HCT116 (cell line): ENCODE results near the gene LINGO4. TPM values are rescaled to one million over a fixed set of nuclear protein-coding genes. Genes with fewer than 3 reads are reported as not detected.
A peak's percentile ranks its signal among the peaks of the same experiment; 100 is the strongest.

Experiments used
- ATAC-seq: fragments of 200-7000 bp; cut with Tn5 transposase; 2 replicates; pipeline ENCODE4 v1.9.1; 2020; ENCODE audit warnings: mild to moderate bottlenecking, moderate library complexity
- BruUV-seq: library from RNA; stranded (reverse); fragments of 400-500 nt; replicated peaks from 2 replicates; lab custom pipeline; 2021; lab: Mats Ljungman, UMichigan
- CTCF ChIA-PET: fragments of 300-600 bp; sonication (Branson Sonifier 250); formaldehyde crosslinking; loops from one replicate; lab custom pipeline; 2021; ENCODE audit warnings: antibody characterized with exemption; lab: Charles Lee
- POLR2A ChIA-PET: fragments of 300-600, 350-600 bp; sonication (Branson Sonifier 250); formaldehyde crosslinking; loops from one replicate; lab custom pipeline; 2021; ENCODE audit warnings: antibody characterized with exemption; lab: Charles Lee
- RAD21 ChIA-PET, 2 experiments: fragments of 300-600 bp; sonication (Branson Sonifier 250); formaldehyde crosslinking; loops; one replicate each; lab custom pipeline; 2023; ENCODE audit warnings: low total read pairs in 2 of 2; ENCODE audit not compliant: uncharacterized antibody in 2 of 2, unreplicated experiment in 2 of 2, low non-redundant PET in 1 of 2; lab: Charles Lee
- DNase-seq: peaks from one replicate; pipeline ENCODE4 v3.0.0-alpha.2; 2010; ENCODE audit warnings: low read depth, low spot score
- H2AFZ ChIP-seq: fragments of 200-600 bp; shearing (Covaris generic), sonication (generic); 2 replicates; pipeline ENCODE4 v1.6.1; 2017; ENCODE audit warnings: low read depth, mixed run types, mixed read lengths, antibody characterized with exemption, low read length; ENCODE audit not compliant: poor library complexity, severe bottlenecking
- H3K27ac ChIP-seq: 2 replicates; pipeline ENCODE4 v1.5.1; 2012; ENCODE audit warnings: low read depth, low read length
- H3K27me3 ChIP-seq: fragments of 200-600 bp; sonication (generic); 2 replicates; pipeline ENCODE4 v1.6.1; 2016; ENCODE audit warnings: mixed run types, low read length, mixed read lengths; ENCODE audit not compliant: insufficient read depth
- H3K36me3 ChIP-seq, 2 experiments: fragments of 200-500 bp in 1 of 2; fragments of 200-600 bp in 1 of 2; sonication (Bioruptor generic) in 1 of 2; sonication (generic) in 1 of 2; 2 replicates each; pipeline versions ENCODE4 v1.5.1 to v1.6.1; 2014 to 2016; ENCODE audit warnings: low read length in 2 of 2, inconsistent platforms in 1 of 2, mixed read lengths in 1 of 2, mixed run types in 1 of 2; ENCODE audit not compliant: insufficient read depth in 2 of 2, control insufficient read depth in 1 of 2
- H3K4me1 ChIP-seq, 2 experiments: fragments of 200-600 bp in 1 of 2; sonication (generic) in 1 of 2; 2 replicates each; pipeline versions ENCODE4 v1.5.1 to v1.6.1; 2012 to 2017; ENCODE audit warnings: low read length in 2 of 2, inconsistent platforms in 1 of 2, mild to moderate bottlenecking in 1 of 2, mixed read lengths in 1 of 2, mixed run types in 1 of 2, moderate library complexity in 1 of 2; ENCODE audit not compliant: insufficient read depth in 2 of 2, control insufficient read depth in 1 of 2
- H3K4me2 ChIP-seq: fragments of 200-600 bp; sonication (generic); 2 replicates; pipeline ENCODE4 v1.6.1; 2017; ENCODE audit warnings: mixed run types, low read length, mixed read lengths
- H3K4me3 ChIP-seq, 2 experiments: fragments of 200-600 bp in 1 of 2; sonication (generic) in 1 of 2; replicated peaks in 1 of 2; 2 replicates each; pipeline ENCODE4 v1.5.1; 2011 to 2016; ENCODE audit warnings: low read length in 2 of 2, control low read depth in 1 of 2, low read depth in 1 of 2, mild to moderate bottlenecking in 1 of 2, mixed read lengths in 1 of 2, mixed run types in 1 of 2
- H3K79me2 ChIP-seq: fragments of 200-600 bp; sonication (generic); 2 replicates; pipeline ENCODE4 v1.6.1; 2017; ENCODE audit warnings: mild to moderate bottlenecking, mixed run types, low read length, moderate library complexity, mixed read lengths; ENCODE audit not compliant: insufficient read depth
- H3K9ac ChIP-seq: fragments of 200-600 bp; sonication (generic); 2 replicates; pipeline ENCODE4 v1.6.1; 2016; ENCODE audit warnings: low read length, mixed read lengths
- H3K9me2 ChIP-seq: fragments of 200-600 bp; sonication (generic), shearing (Covaris generic); 2 replicates; pipeline ENCODE4 v1.6.1; 2017; ENCODE audit warnings: mixed run types, mild to moderate bottlenecking, moderate library complexity; ENCODE audit not compliant: insufficient read depth
- H3K9me3 ChIP-seq, 2 experiments: fragments of 200-500 bp in 1 of 2; fragments of 200-600 bp in 1 of 2; sonication (Bioruptor generic) in 1 of 2; sonication (generic) in 1 of 2; 2 replicates each; pipeline ENCODE4 v1.6.1; 2014 to 2017; ENCODE audit warnings: low read length in 2 of 2, mixed read lengths in 2 of 2, inconsistent platforms in 1 of 2, low read depth in 1 of 2, mild to moderate bottlenecking in 1 of 2, mixed run types in 1 of 2, moderate library complexity in 1 of 2; ENCODE audit not compliant: control insufficient read depth in 1 of 2, insufficient read depth in 1 of 2
- H4K20me1 ChIP-seq: fragments of 200-600 bp; sonication (generic), shearing (Covaris generic); 2 replicates; pipeline ENCODE4 v1.6.1; 2017; ENCODE audit warnings: mixed run types, mild to moderate bottlenecking, moderate library complexity; ENCODE audit not compliant: insufficient read depth
- CBX3 ChIP-seq: IDR thresholded peaks from 2 replicates; pipeline ENCODE4 v1.6.1; 2012; ENCODE audit warnings: low read depth
- CEBPB ChIP-seq: IDR thresholded peaks from 2 replicates; pipeline ENCODE4 v1.6.1; 2012; ENCODE audit warnings: low read depth
- ELF1 ChIP-seq: IDR thresholded peaks from 2 replicates; pipeline ENCODE4 v1.6.1; 2012; ENCODE audit warnings: low read depth, borderline replicate concordance
- FOSL1 ChIP-seq: IDR thresholded peaks from 2 replicates; pipeline ENCODE4 v1.6.1; 2012; ENCODE audit warnings: low read depth
- SIN3A ChIP-seq: IDR thresholded peaks from 2 replicates; pipeline ENCODE4 v1.6.1; 2012; ENCODE audit warnings: low read depth
- SP1 ChIP-seq: IDR thresholded peaks from 2 replicates; pipeline ENCODE4 v1.6.1; 2012; ENCODE audit warnings: low read depth
- ZFX ChIP-seq: fragments of 450-650 bp; IDR thresholded peaks from 2 replicates; pipeline ENCODE4 v1.6.1; 2017
- ZNF274 ChIP-seq: fragments of 200-500 bp; sonication (Bioruptor generic); IDR thresholded peaks from 2 replicates; pipeline ENCODE4 v1.6.1; 2014; ENCODE audit warnings: mild to moderate bottlenecking, low read depth, low read length, inconsistent platforms
- intact Hi-C: fragments of 100-400 bp; cut with micrococcal nuclease; formaldehyde crosslinking; loops from 2 replicates; pipeline ENCODE4 v1.10.0; 2022
- total RNA-seq: library from RNA; stranded (reverse); gene quantifications from one replicate; pipeline ENCODE4 v1.2.1, GENCODE V29; 2021; ENCODE audit not compliant: unreplicated experiment
- TF ChIP-seq, protein P1 (sequence below), 3 experiments: fragments of 200-600 bp in 1 of 3; sonication (generic) in 1 of 3; IDR thresholded peaks in 2 of 3; conservative IDR thresholded peaks in 1 of 3; 2 replicates each; pipeline ENCODE4 v1.5.1; 2012 to 2017; ENCODE audit warnings: low read depth in 2 of 3, low read length in 2 of 3, antibody characterized with exemption in 1 of 3, borderline replicate concordance in 1 of 3, control low read depth in 1 of 3, mild to moderate bottlenecking in 1 of 3, mixed read lengths in 1 of 3, mixed run types in 1 of 3, moderate library complexity in 1 of 3; ENCODE audit not compliant: insufficient read depth in 1 of 3
- TF ChIP-seq, protein P2 (sequence below): IDR thresholded peaks from 2 replicates; pipeline ENCODE4 v1.6.1; 2012; ENCODE audit warnings: low read depth
- TF ChIP-seq, protein P3 (sequence below): IDR thresholded peaks from 2 replicates; pipeline ENCODE4 v1.6.1; 2012

The LINGO4 gene
- total RNA-seq, 1 experiment from 2014 or later: not detected

DNA sequence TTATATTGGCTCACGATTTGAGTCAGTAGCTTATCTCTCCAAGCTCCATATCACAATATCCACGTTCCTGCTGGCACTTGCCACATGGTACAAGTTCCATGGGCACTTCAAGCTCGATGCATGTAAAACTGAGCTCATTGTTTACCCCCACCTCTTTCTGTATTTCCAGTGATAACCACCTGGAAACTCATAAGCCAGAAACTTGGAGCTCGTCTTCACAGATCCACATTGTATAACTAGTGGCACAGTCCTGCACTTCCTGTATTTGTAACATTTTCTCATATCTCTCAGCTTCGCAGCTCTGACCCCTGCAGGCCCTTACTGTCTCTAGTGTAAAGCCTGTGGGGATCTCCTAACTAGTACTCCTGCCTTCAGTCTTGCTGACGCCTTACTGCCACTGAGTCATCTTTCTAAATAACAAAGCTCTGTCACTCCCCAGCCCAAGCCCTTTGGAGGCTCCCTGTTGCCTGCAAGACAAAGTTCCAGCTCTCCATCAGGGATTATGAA lies 40.9 kb upstream of the LINGO4 start:
- Histone ChIP-seq H3K4me1 (peaks cover 0 to 17% of the 10 kb centered on the region in 2 experiments; a peak in 2 of 4 replicates), H4K20me1 (no peaks in the 10 kb centered on the region), H3K27me3 (no peaks in the 10 kb centered on the region), H3K9ac (no peak overlapping the region), H3K27ac (no peak overlapping the region), H3K9me3 (no peaks in the 10 kb centered on the region), H3K36me3 (no peaks in the 10 kb centered on the region), H3K9me2 (no peaks in the 10 kb centered on the region; the same call in 1 of the 2 replicates), H3K4me3 (no peak overlapping the region), H3K79me2 (no peaks in the 10 kb centered on the region), H3K4me2 (peak overlapping the region; percentile 36; the same call in 1 of the 2 replicates), H2AFZ (no peak overlapping the region)
- peak; percentile 85 for ATAC-seq
- BruUV-seq: no TSS peak
- ChIA-PET CTCF (interaction anchor here (1.2 to 2.9 kb wide), 2 partner anchors 10 to 88 kb away, joined by 3 to 8 read pairs; no protein-coding TSS in a partner anchor), POLR2A (interaction anchor here (0.6 kb wide), 1 partner anchor 63 kb away, joined by 3 read pairs; the partner anchor contains the start of gene THEM4), RAD21 (interaction anchor here in 1 of 2 experiments (0.6 kb wide), 1 partner anchor 59 kb away, joined by 3 read pairs; no protein-coding TSS in a partner anchor)
- intact Hi-C loops: no loop called here
- peak; percentile 24 for DNase-seq
- TF ChIP-seq CEBPB (no peak), ZFX (no peak), FOSL1 (0 out of 2 replicates have a peak, but pooled peaks have one; percentile 29)
- TF ChIP-seq, protein P1, sequence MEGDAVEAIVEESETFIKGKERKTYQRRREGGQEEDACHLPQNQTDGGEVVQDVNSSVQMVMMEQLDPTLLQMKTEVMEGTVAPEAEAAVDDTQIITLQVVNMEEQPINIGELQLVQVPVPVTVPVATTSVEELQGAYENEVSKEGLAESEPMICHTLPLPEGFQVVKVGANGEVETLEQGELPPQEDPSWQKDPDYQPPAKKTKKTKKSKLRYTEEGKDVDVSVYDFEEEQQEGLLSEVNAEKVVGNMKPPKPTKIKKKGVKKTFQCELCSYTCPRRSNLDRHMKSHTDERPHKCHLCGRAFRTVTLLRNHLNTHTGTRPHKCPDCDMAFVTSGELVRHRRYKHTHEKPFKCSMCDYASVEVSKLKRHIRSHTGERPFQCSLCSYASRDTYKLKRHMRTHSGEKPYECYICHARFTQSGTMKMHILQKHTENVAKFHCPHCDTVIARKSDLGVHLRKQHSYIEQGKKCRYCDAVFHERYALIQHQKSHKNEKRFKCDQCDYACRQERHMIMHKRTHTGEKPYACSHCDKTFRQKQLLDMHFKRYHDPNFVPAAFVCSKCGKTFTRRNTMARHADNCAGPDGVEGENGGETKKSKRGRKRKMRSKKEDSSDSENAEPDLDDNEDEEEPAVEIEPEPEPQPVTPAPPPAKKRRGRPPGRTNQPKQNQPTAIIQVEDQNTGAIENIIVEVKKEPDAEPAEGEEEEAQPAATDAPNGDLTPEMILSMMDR (IDR thresholded peaks at IDR 0.05 in 2 of 3, conservative IDR thresholded peaks at IDR 0.05 in 1 of 3; ENCODE audit: borderline replicate concordance in 1 of 3, insufficient read depth in 1 of 3, low read depth in 2 of 3, low read length in 2 of 3): peak in 1 of 3 experiments; percentile 18; a peak in 2 of 6 replicates
- TF ChIP-seq, all 23 proteins: peak for 2

DNA sequence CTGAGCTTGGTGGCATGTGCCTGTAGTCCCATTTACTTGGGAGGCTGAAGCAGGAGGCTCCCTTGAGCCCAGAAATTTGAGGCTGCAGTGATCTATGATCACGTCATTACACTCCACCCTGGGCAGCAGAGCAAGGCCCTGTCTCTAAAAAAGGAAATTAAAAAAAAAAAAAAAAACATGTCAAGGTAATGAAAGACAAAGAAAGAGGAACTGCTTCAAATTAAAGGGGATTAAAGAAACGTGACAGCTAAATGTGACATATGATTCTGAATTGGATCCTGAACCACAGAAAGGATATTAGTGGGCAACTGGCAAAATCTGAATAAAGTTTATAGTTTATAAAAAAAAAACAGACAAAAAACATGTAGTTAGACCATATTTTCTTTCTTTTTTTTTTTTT lies 38.2 kb upstream of the LINGO4 start:
- Histone ChIP-seq H3K4me3 (no peak overlapping the region), H2AFZ (no peak overlapping the region), H3K36me3 (no peaks in the 10 kb centered on the region), H3K9ac (no peak overlapping the region), H3K27ac (no peak overlapping the region), H3K79me2 (no peaks in the 10 kb centered on the region), H3K4me1 (peaks cover 0 to 40% of the 10 kb centered on the region in 2 experiments; a peak in 2 of 4 replicates), H3K4me2 (no peak overlapping the region), H4K20me1 (no peaks in the 10 kb centered on the region), H3K9me3 (peaks cover 0 to 3% of the 10 kb centered on the region in 2 experiments; a peak in 1 of 4 replicates), H3K27me3 (no peaks in the 10 kb centered on the region), H3K9me2 (no peaks in the 10 kb centered on the region; the same call in 1 of the 2 replicates)
- BruUV-seq: no TSS peak
- ATAC-seq (no peak), DNase-seq (no peak)
- CTCF ChIA-PET: no interaction called here
- POLR2A ChIA-PET: no interaction called here
- intact Hi-C loops: no loop called here
- RAD21 ChIA-PET: no interaction called here
- TF ChIP-seq CBX3: no peak
- TF ChIP-seq, protein P2, sequence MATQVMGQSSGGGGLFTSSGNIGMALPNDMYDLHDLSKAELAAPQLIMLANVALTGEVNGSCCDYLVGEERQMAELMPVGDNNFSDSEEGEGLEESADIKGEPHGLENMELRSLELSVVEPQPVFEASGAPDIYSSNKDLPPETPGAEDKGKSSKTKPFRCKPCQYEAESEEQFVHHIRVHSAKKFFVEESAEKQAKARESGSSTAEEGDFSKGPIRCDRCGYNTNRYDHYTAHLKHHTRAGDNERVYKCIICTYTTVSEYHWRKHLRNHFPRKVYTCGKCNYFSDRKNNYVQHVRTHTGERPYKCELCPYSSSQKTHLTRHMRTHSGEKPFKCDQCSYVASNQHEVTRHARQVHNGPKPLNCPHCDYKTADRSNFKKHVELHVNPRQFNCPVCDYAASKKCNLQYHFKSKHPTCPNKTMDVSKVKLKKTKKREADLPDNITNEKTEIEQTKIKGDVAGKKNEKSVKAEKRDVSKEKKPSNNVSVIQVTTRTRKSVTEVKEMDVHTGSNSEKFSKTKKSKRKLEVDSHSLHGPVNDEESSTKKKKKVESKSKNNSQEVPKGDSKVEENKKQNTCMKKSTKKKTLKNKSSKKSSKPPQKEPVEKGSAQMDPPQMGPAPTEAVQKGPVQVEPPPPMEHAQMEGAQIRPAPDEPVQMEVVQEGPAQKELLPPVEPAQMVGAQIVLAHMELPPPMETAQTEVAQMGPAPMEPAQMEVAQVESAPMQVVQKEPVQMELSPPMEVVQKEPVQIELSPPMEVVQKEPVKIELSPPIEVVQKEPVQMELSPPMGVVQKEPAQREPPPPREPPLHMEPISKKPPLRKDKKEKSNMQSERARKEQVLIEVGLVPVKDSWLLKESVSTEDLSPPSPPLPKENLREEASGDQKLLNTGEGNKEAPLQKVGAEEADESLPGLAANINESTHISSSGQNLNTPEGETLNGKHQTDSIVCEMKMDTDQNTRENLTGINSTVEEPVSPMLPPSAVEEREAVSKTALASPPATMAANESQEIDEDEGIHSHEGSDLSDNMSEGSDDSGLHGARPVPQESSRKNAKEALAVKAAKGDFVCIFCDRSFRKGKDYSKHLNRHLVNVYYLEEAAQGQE: no peak
- TF ChIP-seq ZNF274: no peak
- TF ChIP-seq FOSL1: no peak
- TF ChIP-seq SIN3A: no peak
- no peak for TF ChIP-seq SP1
- TF ChIP-seq, protein P3, sequence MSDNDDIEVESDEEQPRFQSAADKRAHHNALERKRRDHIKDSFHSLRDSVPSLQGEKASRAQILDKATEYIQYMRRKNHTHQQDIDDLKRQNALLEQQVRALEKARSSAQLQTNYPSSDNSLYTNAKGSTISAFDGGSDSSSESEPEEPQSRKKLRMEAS: no peak
- no peak for TF ChIP-seq ELF1
